Gastroesophageal sphincter (tissue), 3 donors: Measurements from ENCODE around the gene C1orf21.

Experiments used
- CTCF ChIP-seq, 4 experiments: fragments of 200-600 bp in 2 of 4; fragments of 450-650 bp in 2 of 4; sonication (generic) in 1 of 4; IDR thresholded peaks; one replicate each; pipeline ENCODE4 v1.5.1; 2017 to 2019; ENCODE audit warnings: antibody characterized with exemption in 4 of 4, mild to moderate bottlenecking in 2 of 4, moderate library complexity in 2 of 4
- EP300 ChIP-seq: sonication (generic); formaldehyde crosslinking; IDR thresholded peaks from one replicate; pipeline ENCODE4 v1.6.1; 2017; ENCODE audit warnings: antibody characterized with exemption, mild to moderate bottlenecking
- POLR2A ChIP-seq, 2 donors: fragments of 450-650 bp; IDR thresholded peaks; one replicate each; pipeline ENCODE4 v1.6.1; 2017; ENCODE audit warnings: antibody characterized with exemption in 2 of 2, mild to moderate bottlenecking in 2 of 2, moderate library complexity in 1 of 2

GRCh38 chr1:184641894-184642293 is 255.1 kb downstream of the C1orf21 start:
- no peak for TF ChIP-seq CTCF (IDR thresholded peaks at IDR 0.05)
- TF ChIP-seq POLR2A (IDR thresholded peaks at IDR 0.05): no peak
- TF ChIP-seq EP300: no peak
